ENCODE data around the gene HDGF.

HDGF gene

DNA sequence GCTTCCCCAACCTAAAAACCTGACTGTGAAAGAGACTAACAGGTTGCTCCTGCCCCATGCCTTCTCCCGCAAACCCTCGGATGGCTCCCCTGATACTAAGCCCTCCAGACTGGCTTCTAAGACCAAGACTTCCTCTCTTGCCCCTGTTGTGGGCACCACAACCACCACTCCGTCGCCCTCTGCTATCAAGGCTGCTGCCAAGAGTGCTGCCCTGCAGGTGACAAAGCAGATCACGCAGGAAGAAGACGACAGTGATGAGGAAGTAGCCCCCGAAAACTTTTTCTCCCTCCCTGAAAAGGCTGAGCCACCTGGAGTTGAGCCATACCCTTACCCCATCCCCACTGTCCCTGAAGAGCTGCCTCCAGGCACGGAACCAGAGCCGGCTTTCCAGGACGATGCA lies 35.2 kb upstream of the HDGF start:
- no peak for DNase-seq (ENCODE audit: insufficient read length, low spot score)
- FAIRE-seq, result no peak
- TF ChIP-seq SPI1 (IDR thresholded peaks at IDR 0.05; ENCODE audit: low read depth, low read length), result no peak
- TF ChIP-seq POLR2A (IDR thresholded peaks at IDR 0.05; ENCODE audit: low read depth, low read length), result no peak
- TF ChIP-seq POU2F2 (IDR thresholded peaks at IDR 0.05; ENCODE audit: low read depth, low read length), result no peak
- no peak for TF ChIP-seq PAX5 (IDR thresholded peaks at IDR 0.05; ENCODE audit: insufficient read depth, low read length, severe bottlenecking)
- no peak for TF ChIP-seq POLR2AphosphoS5 (IDR thresholded peaks at IDR 0.05; ENCODE audit: low read depth, low read length)
- TF ChIP-seq TAF1 (IDR thresholded peaks at IDR 0.05; ENCODE audit: low read depth, low read length), result no peak

DNA sequence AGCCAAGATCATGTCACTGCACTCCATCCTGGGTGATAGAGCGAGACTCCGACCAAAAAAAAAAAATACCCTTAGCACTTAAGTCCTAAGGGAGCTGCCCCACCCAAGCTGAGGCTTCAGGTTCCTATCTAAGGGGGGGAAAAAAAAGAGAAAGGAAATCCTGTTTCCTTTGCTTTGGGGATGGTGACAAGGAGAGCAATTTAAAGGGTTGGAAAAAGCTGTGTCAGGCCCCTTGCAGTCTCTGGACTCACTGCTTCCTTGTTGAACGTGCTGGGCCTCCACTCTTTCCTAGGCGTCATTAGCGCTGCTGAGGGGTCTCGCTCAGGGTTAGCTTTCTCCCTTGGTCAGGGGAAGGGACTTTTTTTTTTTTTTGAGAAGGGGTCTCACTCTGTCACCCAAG lies 34.0 kb upstream of the HDGF start:
- FAIRE-seq, result no peak
- TF ChIP-seq POLR2A (IDR thresholded peaks at IDR 0.05; ENCODE audit: low read depth, low read length) (no peak), POLR2AphosphoS5 (IDR thresholded peaks at IDR 0.05; ENCODE audit: low read depth, low read length) (no peak), SPI1 (IDR thresholded peaks at IDR 0.05; ENCODE audit: low read depth, low read length) (no peak), TAF1 (IDR thresholded peaks at IDR 0.05; ENCODE audit: low read depth, low read length) (no peak), PAX5 (IDR thresholded peaks at IDR 0.05; ENCODE audit: insufficient read depth, low read length, severe bottlenecking) (no peak), POU2F2 (IDR thresholded peaks at IDR 0.05; ENCODE audit: low read depth, low read length) (no peak)
- no peak for DNase-seq (ENCODE audit: insufficient read length, low spot score)

GRCh38 chr1:156781585-156782186 lies 30.2 kb upstream of the HDGF start:
- TF ChIP-seq SPI1 (IDR thresholded peaks at IDR 0.05; ENCODE audit: low read depth, low read length) (no peak), TAF1 (IDR thresholded peaks at IDR 0.05; ENCODE audit: low read depth, low read length) (no peak), POU2F2 (IDR thresholded peaks at IDR 0.05; ENCODE audit: low read depth, low read length) (no peak), POLR2A (IDR thresholded peaks at IDR 0.05; ENCODE audit: low read depth, low read length) (no peak), POLR2AphosphoS5 (IDR thresholded peaks at IDR 0.05; ENCODE audit: low read depth, low read length) (no peak), PAX5 (IDR thresholded peaks at IDR 0.05; ENCODE audit: insufficient read depth, low read length, severe bottlenecking) (no peak)
- no peak for FAIRE-seq
- no peak for DNase-seq (ENCODE audit: insufficient read length, low spot score)

DNA sequence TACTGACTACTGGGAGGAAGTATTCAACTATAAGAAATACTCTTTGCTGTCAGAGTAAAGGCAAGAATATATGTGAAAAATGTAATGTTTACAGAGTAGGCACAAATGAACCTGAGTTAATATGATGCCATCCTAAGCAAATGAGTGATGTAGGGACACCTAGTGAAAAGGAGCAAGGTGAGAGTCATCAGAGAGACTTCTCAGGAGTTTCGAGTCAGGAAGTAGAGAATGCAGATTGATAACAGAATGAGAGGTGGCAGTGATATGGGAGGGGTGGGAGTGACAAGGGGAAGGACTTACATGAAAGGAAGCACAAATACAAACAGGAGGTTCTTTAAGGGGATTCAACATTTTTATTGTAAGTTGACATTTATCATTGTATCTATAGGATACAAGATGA lies 26.1 kb upstream of the HDGF start:
- no peak for DNase-seq (ENCODE audit: insufficient read length, low spot score)
- TF ChIP-seq POLR2A (IDR thresholded peaks at IDR 0.05; ENCODE audit: low read depth, low read length) (no peak), PAX5 (IDR thresholded peaks at IDR 0.05; ENCODE audit: insufficient read depth, low read length, severe bottlenecking) (no peak), SPI1 (IDR thresholded peaks at IDR 0.05; ENCODE audit: low read depth, low read length) (no peak), TAF1 (IDR thresholded peaks at IDR 0.05; ENCODE audit: low read depth, low read length) (no peak), POU2F2 (IDR thresholded peaks at IDR 0.05; ENCODE audit: low read depth, low read length) (no peak), POLR2AphosphoS5 (IDR thresholded peaks at IDR 0.05; ENCODE audit: low read depth, low read length) (no peak)
- no peak for FAIRE-seq

- no peak for DNase-seq (ENCODE audit: insufficient read length, low spot score)
- no peak for FAIRE-seq
- TF ChIP-seq POU2F2 (IDR thresholded peaks at IDR 0.05; ENCODE audit: low read depth, low read length) (no peak), POLR2AphosphoS5 (IDR thresholded peaks at IDR 0.05; ENCODE audit: low read depth, low read length) (no peak), TAF1 (IDR thresholded peaks at IDR 0.05; ENCODE audit: low read depth, low read length) (no peak), PAX5 (IDR thresholded peaks at IDR 0.05; ENCODE audit: insufficient read depth, low read length, severe bottlenecking) (no peak), POLR2A (IDR thresholded peaks at IDR 0.05; ENCODE audit: low read depth, low read length) (no peak), SPI1 (IDR thresholded peaks at IDR 0.05; ENCODE audit: low read depth, low read length) (no peak)
These were observed 25.5 kb upstream of the HDGF start for GRCh38 chr1:156776942-156777341.

GRCh38 chr1:156775799-156776198 lies 24.3 kb upstream of the HDGF start:
- no peak for TF ChIP-seq PAX5 (IDR thresholded peaks at IDR 0.05; ENCODE audit: insufficient read depth, low read length, severe bottlenecking)
- TF ChIP-seq TAF1 (IDR thresholded peaks at IDR 0.05; ENCODE audit: low read depth, low read length), result no peak
- TF ChIP-seq SPI1 (IDR thresholded peaks at IDR 0.05; ENCODE audit: low read depth, low read length), result no peak
- DNase-seq (ENCODE audit: insufficient read length, low spot score) (no peak), FAIRE-seq (no peak)

DNA sequence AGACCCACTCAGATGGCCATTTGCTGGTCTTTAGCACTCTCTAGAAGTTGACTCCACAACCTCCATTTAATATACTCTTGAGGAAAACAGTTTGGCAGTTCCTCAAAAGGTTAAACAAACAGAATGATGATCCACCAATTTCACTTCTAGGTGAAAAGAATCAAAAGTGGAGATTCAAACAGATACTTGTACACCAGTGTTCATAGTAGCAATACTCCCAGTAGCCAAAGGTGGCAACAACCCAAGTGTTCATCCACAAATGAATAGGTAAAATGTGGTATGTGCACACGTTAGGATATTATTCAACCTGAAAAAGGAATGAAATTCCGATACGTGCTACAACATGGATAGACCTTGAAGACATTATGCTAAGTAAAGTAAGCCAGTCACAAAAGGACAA lies 22.1 kb upstream of the HDGF start:
- no peak for DNase-seq (ENCODE audit: insufficient read length, low spot score)
- TF ChIP-seq SPI1 (IDR thresholded peaks at IDR 0.05; ENCODE audit: low read depth, low read length) (no peak), POU2F2 (IDR thresholded peaks at IDR 0.05; ENCODE audit: low read depth, low read length) (no peak), PAX5 (IDR thresholded peaks at IDR 0.05; ENCODE audit: insufficient read depth, low read length, severe bottlenecking) (no peak), POLR2AphosphoS5 (IDR thresholded peaks at IDR 0.05; ENCODE audit: low read depth, low read length) (no peak), POLR2A (IDR thresholded peaks at IDR 0.05; ENCODE audit: low read depth, low read length) (no peak), TAF1 (IDR thresholded peaks at IDR 0.05; ENCODE audit: low read depth, low read length) (no peak)
- FAIRE-seq, result no peak

DNA sequence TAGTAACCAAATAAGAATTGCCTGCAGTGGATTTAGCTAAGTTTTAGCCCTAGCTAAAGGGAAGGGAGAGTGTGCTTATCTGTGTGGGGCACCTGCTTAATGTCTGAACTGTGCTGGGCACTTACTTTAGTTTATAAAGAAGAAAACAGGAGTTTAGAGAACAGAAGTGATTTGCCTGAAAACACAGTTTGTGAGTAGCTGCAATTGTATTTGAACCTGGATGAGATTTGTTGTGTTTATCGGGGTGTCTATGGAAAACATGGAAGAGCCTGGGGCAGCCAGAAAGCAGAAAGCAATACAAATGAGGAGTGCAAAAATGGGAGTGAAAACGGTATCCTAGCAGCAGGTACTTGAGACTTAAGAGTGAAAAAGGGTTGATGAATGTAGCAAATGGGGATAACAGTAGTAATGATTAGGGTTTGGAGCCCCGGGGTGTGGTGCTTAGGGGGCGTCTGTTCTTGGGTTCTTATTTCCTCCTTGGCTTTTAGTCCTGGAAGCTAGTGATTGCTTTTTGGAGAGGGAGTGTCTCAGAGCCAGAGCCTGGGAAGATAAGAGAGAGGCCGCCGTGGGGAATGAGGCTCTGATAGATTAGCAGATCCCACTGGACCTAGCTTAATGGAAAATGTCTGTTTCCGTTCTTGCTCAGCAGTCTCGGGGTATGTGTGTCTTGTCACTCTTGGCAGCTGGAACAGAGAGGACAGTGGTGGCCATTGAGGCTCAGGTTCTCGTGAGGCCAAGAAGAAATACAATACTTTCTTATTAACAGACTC lies 21.4 kb upstream of the HDGF start:
- DNase-seq (ENCODE audit: insufficient read length, low spot score), result no peak
- TF ChIP-seq POLR2AphosphoS5 (IDR thresholded peaks at IDR 0.05; ENCODE audit: low read depth, low read length), result no peak
- TF ChIP-seq POLR2A (IDR thresholded peaks at IDR 0.05; ENCODE audit: low read depth, low read length), result no peak
- TF ChIP-seq TAF1 (IDR thresholded peaks at IDR 0.05; ENCODE audit: low read depth, low read length), result no peak
- TF ChIP-seq POU2F2 (IDR thresholded peaks at IDR 0.05; ENCODE audit: low read depth, low read length), result no peak
- TF ChIP-seq PAX5 (IDR thresholded peaks at IDR 0.05; ENCODE audit: insufficient read depth, low read length, severe bottlenecking), result no peak
- TF ChIP-seq SPI1 (IDR thresholded peaks at IDR 0.05; ENCODE audit: low read depth, low read length), result no peak

DNA sequence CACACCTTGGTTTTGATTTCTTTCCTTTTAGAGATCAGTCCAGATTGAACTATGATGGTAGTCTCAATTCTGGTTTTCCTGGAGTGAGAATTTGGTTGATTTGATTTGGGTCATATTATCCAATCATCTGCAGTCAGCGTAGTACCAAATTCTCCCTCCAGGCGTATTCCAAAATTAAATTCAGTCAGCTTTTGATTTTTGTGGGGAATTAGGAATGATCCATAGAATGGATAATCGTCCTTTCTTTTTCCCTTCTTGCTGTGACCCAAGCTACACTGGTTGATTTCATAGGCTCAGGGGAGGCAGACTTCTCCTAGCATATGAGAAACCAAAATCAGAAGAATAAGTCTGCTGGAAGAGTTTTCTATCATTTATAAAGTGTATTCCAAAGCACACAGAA lies 20.7 kb upstream of the HDGF start:
- TF ChIP-seq POU2F2 (IDR thresholded peaks at IDR 0.05; ENCODE audit: low read depth, low read length) (no peak), TAF1 (IDR thresholded peaks at IDR 0.05; ENCODE audit: low read depth, low read length) (no peak)
- DNase-seq (ENCODE audit: insufficient read length, low spot score), result no peak
- no peak for FAIRE-seq

More for the DNA sequence above, 21.4 kb upstream of the HDGF start:
- no peak for FAIRE-seq

Measured in GM12891 (cell line).